Left lung (tissue), 10 donors: ENCODE measurements around the gene HMCN1. TPM values are rescaled to one million over a fixed set of nuclear protein-coding genes. Genes with fewer than 3 reads are reported as not detected.

Source experiments
- ATAC-seq: fragments of 200-7000 bp; cut with Tn5 transposase; one replicate; pipeline ENCODE4 v1.9.1; 2020; ENCODE audit warnings: moderate library complexity
- DNase-seq, 4 donors: peaks; one replicate each; pipeline ENCODE4 v3.0.0-alpha.2; 2013 to 2020
- H3K27ac ChIP-seq, 2 donors: fragments of 200-600 bp; sonication (generic) in 1 of 2; one replicate each; pipeline versions ENCODE4 v1.5.0 to v1.8.0; 2020 to 2021
- H3K27me3 ChIP-seq, 2 donors: fragments of 200-600 bp; sonication (generic) in 1 of 2; one replicate each; pipeline versions ENCODE4 v1.5.0 to v1.8.0; 2020 to 2021
- H3K36me3 ChIP-seq, 2 donors: fragments of 200-600 bp; sonication (generic) in 1 of 2; one replicate each; pipeline versions ENCODE4 v1.5.0 to v1.8.0; 2020 to 2021
- H3K4me1 ChIP-seq, 2 donors: fragments of 200-600 bp; one replicate each; pipeline ENCODE4 v1.8.0; 2021
- H3K4me3 ChIP-seq, 2 donors: fragments of 200-600 bp; sonication (generic) in 1 of 2; one replicate each; pipeline versions ENCODE4 v1.5.0 to v1.8.0; 2020 to 2021; ENCODE audit warnings: mild to moderate bottlenecking in 1 of 2
- H3K9me3 ChIP-seq, 2 donors: fragments of 200-600 bp; sonication (generic) in 1 of 2; one replicate each; pipeline versions ENCODE4 v1.5.0 to v1.8.0; 2020 to 2021
- CTCF ChIP-seq, 2 donors: fragments of 200-600 bp; sonication (generic) in 1 of 2; IDR thresholded peaks; one replicate each; pipeline versions ENCODE4 v1.5.0 to v1.8.0; 2021; ENCODE audit warnings: antibody characterized with exemption in 2 of 2
- intact Hi-C, 2 donors: fragments of 100-400 bp; cut with DNase I; formaldehyde crosslinking; loops; one replicate each; pipeline versions ENCODE4 v1.11.2 to v1.14.2; 2022
- polyA plus RNA-seq, 6 donors: library from polyadenylated mRNA; unstranded; fragments of 120-200 nt; gene quantifications; one replicate each; pipeline ENCODE4 v1.2.1, GENCODE V29; 2013; ENCODE audit not compliant: insufficient read length in 6 of 6
- total RNA-seq, 2 donors: library from RNA; stranded (reverse); fragmentation: NEBNext Ultra II Directional; extraction: Animal tissue kit (Norgen Biotek cat#: 25700); gene quantifications; one replicate each; pipeline ENCODE4 v1.2.1, GENCODE V29; 2021
- donor health status: DM: no; HTN: yes; CAD: no.
- donor health status: DM: no; HTN: no; CAD: no.

HMCN1 gene
- total and polyA plus RNA-seq, 8 donors: 24.0 to 91.0 (median 48.7) TPM

- no peaks in the 10 kb centered on the region for H3K9me3 ChIP-seq
- intact Hi-C loops: no loop called here
- TF ChIP-seq CTCF (IDR thresholded peaks at IDR 0.05): no peak
- H3K27ac ChIP-seq: no peak overlapping the region
- no peaks in the 10 kb centered on the region for H3K27me3 ChIP-seq
- ATAC-seq (no peak), DNase-seq (no peak)
- H3K4me3 ChIP-seq: no peak overlapping the region
- no peaks in the 10 kb centered on the region for H3K4me1 ChIP-seq
- H3K36me3 ChIP-seq: no peaks in the 10 kb centered on the region
These were observed 433.0 kb downstream of the HMCN1 start for GRCh38 chr1:186167096-186167668.

GRCh38 chr1:186175588-186175987 lies 441.4 kb downstream of the HMCN1 start:
- H3K27ac ChIP-seq: no peak overlapping the region
- intact Hi-C loops: no loop called here
- no peak overlapping the region for H3K4me3 ChIP-seq
- H3K9me3 ChIP-seq: no peaks in the 10 kb centered on the region
- H3K36me3 ChIP-seq: no peaks in the 10 kb centered on the region
- ATAC-seq (no peak), DNase-seq (no peak)
- no peak for TF ChIP-seq CTCF (IDR thresholded peaks at IDR 0.05)
- no peaks in the 10 kb centered on the region for H3K4me1 ChIP-seq
- no peaks in the 10 kb centered on the region for H3K27me3 ChIP-seq

GRCh38 chr1:186178426-186179043 lies 444.3 kb downstream of the HMCN1 start:
- Histone ChIP-seq H3K4me1 (no peaks in the 10 kb centered on the region), H3K27ac (no peak overlapping the region), H3K27me3 (no peaks in the 10 kb centered on the region), H3K4me3 (no peak overlapping the region), H3K9me3 (no peaks in the 10 kb centered on the region), H3K36me3 (no peaks in the 10 kb centered on the region)
- no peak for TF ChIP-seq CTCF (IDR thresholded peaks at IDR 0.05)
- no peak for DNase-seq
- intact Hi-C loops: no loop called here
- no peak for ATAC-seq

- ATAC-seq (no peak), DNase-seq (no peak)
- no peak for TF ChIP-seq CTCF (IDR thresholded peaks at IDR 0.05)
- Histone ChIP-seq H3K4me3 (no peak overlapping the region), H3K36me3 (no peaks in the 10 kb centered on the region), H3K4me1 (peaks cover 0 to 2% of the 10 kb centered on the region in 2 donors), H3K27me3 (no peaks in the 10 kb centered on the region), H3K27ac (no peak overlapping the region), H3K9me3 (no peaks in the 10 kb centered on the region)
- intact Hi-C loops: no loop called here
These were observed 445.0 kb downstream of the HMCN1 start for GRCh38 chr1:186179231-186179630.

- Histone ChIP-seq H3K4me1 (peaks cover 0 to 8% of the 10 kb centered on the region in 2 donors), H3K9me3 (no peaks in the 10 kb centered on the region), H3K36me3 (no peaks in the 10 kb centered on the region), H3K27me3 (no peaks in the 10 kb centered on the region), H3K27ac (peak overlapping the region; percentile 21 to 68), H3K4me3 (no peak overlapping the region)
- no peak for TF ChIP-seq CTCF (IDR thresholded peaks at IDR 0.05)
- no peak for DNase-seq
- peak; percentile 32 for ATAC-seq
- intact Hi-C loops: no loop called here
These were observed 449.0 kb downstream of the HMCN1 start for GRCh38 chr1:186183219-186183618.
